A549 treated with AZD9567 at 1 μM for 4 hours (cell line): ENCODE measurements around the gene RARS1. TPM values are rescaled to one million over a fixed set of nuclear protein-coding genes. Genes with fewer than 3 reads are reported as not detected.

Experiments used
- total RNA-seq: library from RNA; stranded (reverse); fragments of 200-300 nt; extraction: Qiagen RNA extraction; gene quantifications from 5 replicates; pipeline ENCODE4 v1.2.3, GENCODE V29; 2022; ENCODE audit not compliant: insufficient read depth

RARS1 gene
- total RNA-seq, result 97.3 to 139 TPM (median 97.8 TPM) in 5 replicates

GRCh38 chr5:168486136-168486879 lies at the start of gene RARS1:
RARS1 (plus strand) TSS chr5:168486471; CDS start chr5:168486499, 28 bp downstream.

GRCh38 chr5:168528521-168529373 lies 42.5 kb downstream of the RARS1 start, which contains the start of gene FBLL1:
FBLL1 (plus strand) TSS chr5:168529305; CDS start chr5:168529505, 200 bp downstream.

Other genes with a start within 250 kb of the RARS1 start
- gene WWC1, start 194.8 kb upstream of the RARS1 start, total RNA-seq, result 67.6 to 82.7 TPM (median 76.6 TPM) in 5 replicates
- 0.07 to 0.10 TPM (median 0.09 TPM) in 4 of 5 replicates, not detected in the other for gene FBLL1, start 42.8 kb downstream of the RARS1 start, total RNA-seq
- 14.4 to 25.7 TPM (median 20.8 TPM) in 5 replicates for gene PANK3, start 92.9 kb downstream of the RARS1 start, total RNA-seq